ENCODE results near the gene GNAI3.

Gene GNAI3

GRCh38 chr1:109548321-109549267, at the start of gene GNAI3:
Gene GNAI3 (plus strand): TSS chr1:109548615. CDS start chr1:109548721, 106 bp downstream.
- Histone ChIP-seq H3K27ac (ENCODE audit: low read depth, low read length) (peak within 1 kb of the TSS; percentile 95), H3K4me1 (ENCODE audit: control insufficient read depth, insufficient read depth, low read length) (peaks cover 17% of the 10 kb centered on the region), H3K36me3 (ENCODE audit: control insufficient read depth, insufficient read depth, low read length) (no peaks in the 10 kb centered on the region), H3K9ac (ENCODE audit: low read length) (peak within 1 kb of the TSS; percentile 96), H3K4me3 (ENCODE audit: low read length) (peak within 1 kb of the TSS; percentile 100), H3K27me3 (ENCODE audit: control insufficient read depth, insufficient read depth, low read length) (no peaks in the 10 kb centered on the region)

GRCh38 chr1:109499081-109499480, 49.3 kb upstream of the GNAI3 start:
- peaks cover 13% of the 10 kb centered on the region for H3K36me3 ChIP-seq (ENCODE audit: control insufficient read depth, insufficient read depth, low read length)
- peaks cover 21% of the 10 kb centered on the region for H3K4me1 ChIP-seq (ENCODE audit: control insufficient read depth, insufficient read depth, low read length)
- no peak overlapping the region for H3K9ac ChIP-seq (ENCODE audit: low read length)

GRCh38 chr1:109499661-109500536, 48.5 kb upstream of the GNAI3 start:
- H3K4me1 ChIP-seq (ENCODE audit: control insufficient read depth, insufficient read depth, low read length), result peaks cover 19% of the 10 kb centered on the region
- peaks cover 13% of the 10 kb centered on the region for H3K36me3 ChIP-seq (ENCODE audit: control insufficient read depth, insufficient read depth, low read length)
- no peak overlapping the region for H3K9ac ChIP-seq (ENCODE audit: low read length)
- no peak overlapping the region for H3K4me3 ChIP-seq (ENCODE audit: low read length)
- no peaks in the 10 kb centered on the region for H3K27me3 ChIP-seq (ENCODE audit: control insufficient read depth, insufficient read depth, low read length)
- H3K27ac ChIP-seq (ENCODE audit: low read depth, low read length), result peak overlapping the region; percentile 41

More at GRCh38 chr1:109499081-109499480, 49.3 kb upstream of the GNAI3 start:
- Histone ChIP-seq H3K27ac (ENCODE audit: low read depth, low read length) (no peak overlapping the region), H3K4me3 (ENCODE audit: low read length) (no peak overlapping the region), H3K27me3 (ENCODE audit: control insufficient read depth, insufficient read depth, low read length) (no peaks in the 10 kb centered on the region)

DNA sequence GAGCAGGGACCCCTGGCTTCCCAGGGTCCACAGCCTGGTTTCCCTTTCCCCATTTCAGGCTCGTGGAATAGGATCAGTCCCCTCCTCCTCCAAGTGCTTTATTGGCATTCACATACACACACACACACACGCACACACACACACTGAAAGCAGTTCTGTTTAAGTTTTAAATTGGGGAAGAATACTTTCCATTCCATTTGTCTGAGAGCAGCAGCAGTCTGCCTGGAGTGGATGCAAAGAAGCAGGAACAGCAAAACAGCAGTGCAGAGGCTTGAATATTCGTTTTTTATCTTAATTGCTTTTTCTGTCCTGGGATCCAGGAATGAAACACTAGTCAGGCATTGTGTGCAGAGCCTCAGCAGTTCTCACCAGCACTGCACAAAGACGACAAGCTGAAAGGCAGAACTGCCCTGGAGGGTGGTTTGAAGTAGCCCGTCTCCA, 47.5 kb upstream of the GNAI3 start:
- Histone ChIP-seq H3K9ac (ENCODE audit: low read length) (no peak overlapping the region), H3K4me1 (ENCODE audit: control insufficient read depth, insufficient read depth, low read length) (peaks cover 18% of the 10 kb centered on the region), H3K4me3 (ENCODE audit: low read length) (no peak overlapping the region), H3K27ac (ENCODE audit: low read depth, low read length) (peak overlapping the region; percentile 41), H3K36me3 (ENCODE audit: control insufficient read depth, insufficient read depth, low read length) (peaks cover 10% of the 10 kb centered on the region), H3K27me3 (ENCODE audit: control insufficient read depth, insufficient read depth, low read length) (no peaks in the 10 kb centered on the region)

DNA sequence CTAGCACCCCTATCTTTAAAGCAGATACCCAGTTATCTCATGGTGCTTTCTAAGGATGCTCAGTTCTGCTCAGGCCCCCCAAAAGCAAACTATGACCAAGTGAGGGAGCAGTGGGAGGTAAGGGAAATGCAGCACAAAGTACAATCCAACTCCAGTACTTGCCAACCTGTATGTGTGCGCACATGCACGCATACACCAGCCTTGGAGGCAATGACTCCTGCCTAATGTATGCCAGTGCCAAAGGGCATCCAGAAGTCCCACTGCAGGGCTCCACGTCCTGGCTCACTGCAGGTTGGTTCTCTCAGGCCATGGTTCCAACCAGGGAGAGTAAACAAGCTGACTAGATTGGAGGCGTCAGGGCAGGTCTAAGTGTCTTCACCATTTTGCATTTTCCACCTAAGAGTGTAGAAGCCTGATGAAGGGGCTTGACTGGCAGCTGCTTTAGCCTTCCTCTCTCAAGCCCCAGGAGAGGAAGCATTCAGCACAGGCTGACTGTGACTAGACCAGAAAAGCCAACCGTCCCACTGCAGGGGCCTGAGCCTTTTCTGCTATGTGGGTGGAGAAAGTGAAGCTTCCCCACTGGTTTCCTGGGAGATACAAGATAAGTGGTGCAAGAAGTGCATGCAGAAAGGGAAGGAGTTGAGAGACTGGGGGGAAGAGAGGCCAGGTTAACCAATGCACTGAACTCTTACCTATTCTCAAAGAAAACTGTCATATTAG, 46.6 kb upstream of the GNAI3 start:
- H3K36me3 ChIP-seq (ENCODE audit: control insufficient read depth, insufficient read depth, low read length), result peaks cover 4% of the 10 kb centered on the region
- no peak overlapping the region for H3K4me3 ChIP-seq (ENCODE audit: low read length)
- peaks cover 18% of the 10 kb centered on the region for H3K4me1 ChIP-seq (ENCODE audit: control insufficient read depth, insufficient read depth, low read length)
- no peak overlapping the region for H3K9ac ChIP-seq (ENCODE audit: low read length)
- H3K27ac ChIP-seq (ENCODE audit: low read depth, low read length), result no peak overlapping the region
- H3K27me3 ChIP-seq (ENCODE audit: control insufficient read depth, insufficient read depth, low read length), result no peaks in the 10 kb centered on the region

- H3K9ac ChIP-seq (ENCODE audit: low read length), result no peak overlapping the region
- peaks cover 18% of the 10 kb centered on the region for H3K4me1 ChIP-seq (ENCODE audit: control insufficient read depth, insufficient read depth, low read length)
- no peak overlapping the region for H3K27ac ChIP-seq (ENCODE audit: low read depth, low read length)
- H3K36me3 ChIP-seq (ENCODE audit: control insufficient read depth, insufficient read depth, low read length), result peaks cover 3% of the 10 kb centered on the region
- H3K27me3 ChIP-seq (ENCODE audit: control insufficient read depth, insufficient read depth, low read length), result no peaks in the 10 kb centered on the region
- no peak overlapping the region for H3K4me3 ChIP-seq (ENCODE audit: low read length)
Observed at GRCh38 chr1:109502364-109502851, 46.0 kb upstream of the GNAI3 start.

DNA sequence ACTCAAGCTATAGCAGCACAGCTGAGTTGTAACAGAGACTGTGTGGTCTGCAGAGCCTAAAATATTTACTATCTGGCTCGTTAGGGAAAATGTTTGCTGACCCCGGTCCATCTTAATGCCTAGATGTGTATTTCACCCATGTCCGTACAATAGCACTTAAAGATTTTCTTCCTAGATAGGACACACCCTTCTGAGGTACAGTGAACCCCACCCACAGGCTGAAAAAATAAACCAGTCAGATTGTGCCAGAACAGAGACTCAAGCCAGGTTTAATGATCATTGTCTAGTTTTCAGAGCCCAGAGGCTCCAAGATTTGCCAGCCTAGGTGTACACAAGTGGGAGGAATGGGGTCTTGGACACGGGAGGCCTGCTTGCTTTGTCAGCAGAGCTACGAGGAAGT, 44.5 kb upstream of the GNAI3 start:
- Histone ChIP-seq H3K9ac (ENCODE audit: low read length) (no peak overlapping the region), H3K27ac (ENCODE audit: low read depth, low read length) (no peak overlapping the region), H3K27me3 (ENCODE audit: control insufficient read depth, insufficient read depth, low read length) (no peaks in the 10 kb centered on the region), H3K4me1 (ENCODE audit: control insufficient read depth, insufficient read depth, low read length) (peaks cover 18% of the 10 kb centered on the region), H3K4me3 (ENCODE audit: low read length) (no peak overlapping the region), H3K36me3 (ENCODE audit: control insufficient read depth, insufficient read depth, low read length) (peaks cover 3% of the 10 kb centered on the region)

DNA sequence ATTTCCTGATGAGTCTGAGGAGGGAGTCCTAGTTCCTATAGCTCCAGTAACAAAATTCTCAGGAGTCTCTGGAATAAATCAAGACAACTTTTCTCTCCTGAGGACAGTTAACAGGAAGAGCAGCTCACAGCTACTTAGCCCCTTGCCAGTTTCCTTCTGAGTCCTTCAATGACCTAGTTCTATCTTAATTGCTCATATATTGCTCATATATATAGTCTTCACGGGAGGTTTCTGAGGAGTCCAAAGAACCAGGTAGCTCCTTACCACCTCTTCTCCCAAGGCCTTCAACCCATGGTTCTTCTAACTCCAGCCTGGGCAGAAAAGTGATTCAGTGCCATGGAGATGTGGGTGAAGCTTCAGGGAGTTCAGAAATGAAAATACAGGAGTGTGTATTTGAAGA, 43.4 kb upstream of the GNAI3 start:
- Histone ChIP-seq H3K9ac (ENCODE audit: low read length) (no peak overlapping the region), H3K4me3 (ENCODE audit: low read length) (no peak overlapping the region), H3K27ac (ENCODE audit: low read depth, low read length) (no peak overlapping the region), H3K27me3 (ENCODE audit: control insufficient read depth, insufficient read depth, low read length) (no peaks in the 10 kb centered on the region), H3K4me1 (ENCODE audit: control insufficient read depth, insufficient read depth, low read length) (peaks cover 15% of the 10 kb centered on the region), H3K36me3 (ENCODE audit: control insufficient read depth, insufficient read depth, low read length) (peaks cover 3% of the 10 kb centered on the region)

- no peaks in the 10 kb centered on the region for H3K27me3 ChIP-seq (ENCODE audit: control insufficient read depth, insufficient read depth, low read length)
- peaks cover 5% of the 10 kb centered on the region for H3K4me1 ChIP-seq (ENCODE audit: control insufficient read depth, insufficient read depth, low read length)
- no peaks in the 10 kb centered on the region for H3K36me3 ChIP-seq (ENCODE audit: control insufficient read depth, insufficient read depth, low read length)
- no peak overlapping the region for H3K9ac ChIP-seq (ENCODE audit: low read length)
- H3K27ac ChIP-seq (ENCODE audit: low read depth, low read length), result no peak overlapping the region
- H3K4me3 ChIP-seq (ENCODE audit: low read length), result peak overlapping the region; percentile 68
Observed at GRCh38 chr1:109508001-109508872, 40.2 kb upstream of the GNAI3 start.

GRCh38 chr1:109508873-109509175, 39.6 kb upstream of the GNAI3 start:
- Histone ChIP-seq H3K36me3 (ENCODE audit: control insufficient read depth, insufficient read depth, low read length) (no peaks in the 10 kb centered on the region), H3K4me3 (ENCODE audit: low read length) (peak overlapping the region; percentile 68), H3K27me3 (ENCODE audit: control insufficient read depth, insufficient read depth, low read length) (no peaks in the 10 kb centered on the region), H3K9ac (ENCODE audit: low read length) (peak overlapping the region; percentile 46), H3K4me1 (ENCODE audit: control insufficient read depth, insufficient read depth, low read length) (peaks cover 5% of the 10 kb centered on the region), H3K27ac (ENCODE audit: low read depth, low read length) (no peak overlapping the region)

Measured in rectal smooth muscle tissue (tissue), 1 donor.